Progenitor cell of endocrine pancreas (in vitro differentiated cells): Measurements from ENCODE around the gene STX11. TPM values are rescaled to one million over a fixed set of nuclear protein-coding genes. Genes with fewer than 3 reads are reported as not detected.
"Not testable (repeated sequence)": the region's sequence is repeated elsewhere in the genome, so short reads cannot be mapped to it uniquely, and the experiment has no call there.

Experiments
- DNase-seq: peaks from one replicate; pipeline ENCODE4 v3.0.0; 2021; ENCODE audit warnings: low spot score; ENCODE audit not compliant: unreplicated experiment
- H3K27ac Mint-ChIP-seq: 2 replicates; pipeline ENCODE4 v1.8.0; 2021; ENCODE audit warnings: mild to moderate bottlenecking, moderate library complexity, mixed read lengths
- H3K27me3 Mint-ChIP-seq: 2 replicates; pipeline ENCODE4 v1.8.0; 2021; ENCODE audit warnings: mixed read lengths
- H3K36me3 Mint-ChIP-seq: 2 replicates; pipeline ENCODE4 v1.8.0; 2022; ENCODE audit warnings: mixed read lengths; ENCODE audit not compliant: insufficient read depth
- H3K4me1 Mint-ChIP-seq: 2 replicates; pipeline ENCODE4 v1.8.0; 2021; ENCODE audit warnings: low read depth, mixed read lengths
- H3K4me3 Mint-ChIP-seq: 2 replicates; pipeline ENCODE4 v1.8.0; 2021; ENCODE audit warnings: low read depth, mild to moderate bottlenecking, moderate library complexity, mixed read lengths
- H3K9me3 Mint-ChIP-seq: 2 replicates; pipeline ENCODE4 v1.8.0; 2021; ENCODE audit warnings: low read depth, mixed read lengths
- CTCF ChIP-seq: fragments of 200-600 bp; sonication (generic); IDR thresholded peaks from one replicate; pipeline ENCODE4 v1.5.0; 2021; ENCODE audit warnings: antibody characterized with exemption, mild to moderate bottlenecking; ENCODE audit not compliant: unreplicated experiment
- total RNA-seq: library from RNA; stranded (reverse); gene quantifications from 2 replicates; pipeline ENCODE4 v1.2.1, GENCODE V29; 2021

STX11 gene
- total RNA-seq, 1 donor from 2014 or later = not detected

GRCh38 chr6:144176043-144176442 is 25.7 kb downstream of the STX11 start:
- H3K4me3 Mint-ChIP-seq = no peak overlapping the region
- no peaks in the 10 kb centered on the region for H3K9me3 Mint-ChIP-seq
- peaks cover 4% of the 10 kb centered on the region for H3K27me3 Mint-ChIP-seq
- no peak overlapping the region for H3K27ac Mint-ChIP-seq
- no peaks in the 10 kb centered on the region for H3K4me1 Mint-ChIP-seq
- TF ChIP-seq CTCF = no peak
- H3K36me3 Mint-ChIP-seq = no peaks in the 10 kb centered on the region
- no peak for DNase-seq

GRCh38 chr6:144177726-144178125 is 27.4 kb downstream of the STX11 start:
- Mint-ChIP-seq H3K4me3 (no peak overlapping the region), H3K36me3 (no peaks in the 10 kb centered on the region), H3K27ac (no peak overlapping the region), H3K9me3 (no peaks in the 10 kb centered on the region), H3K27me3 (peaks cover 4% of the 10 kb centered on the region), H3K4me1 (no peaks in the 10 kb centered on the region)
- TF ChIP-seq CTCF = no peak
- no peak for DNase-seq

DNA sequence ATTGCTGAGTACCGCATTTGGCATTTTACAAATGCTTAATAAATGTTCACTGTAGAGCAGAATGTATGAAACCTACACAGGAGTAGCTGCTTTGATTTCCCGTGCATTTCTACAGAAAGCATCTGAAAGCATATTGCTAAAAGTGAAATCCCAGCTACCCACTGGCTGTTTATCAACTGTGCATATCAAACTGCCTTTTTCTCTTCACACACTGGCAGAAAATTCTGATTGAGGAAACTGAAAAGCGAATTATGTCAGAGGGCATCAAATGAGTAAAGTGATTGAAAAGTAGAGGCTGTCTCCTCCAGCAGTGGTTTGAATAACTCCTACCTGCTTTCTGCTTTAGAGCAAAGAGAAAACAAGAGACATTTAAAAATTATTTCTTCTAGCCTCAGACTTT is 28.0 kb downstream of the STX11 start:
- TF ChIP-seq CTCF = no peak
- no peak for DNase-seq
- Mint-ChIP-seq H3K27ac (no peak overlapping the region), H3K4me3 (no peak overlapping the region), H3K9me3 (no peaks in the 10 kb centered on the region), H3K4me1 (no peaks in the 10 kb centered on the region), H3K27me3 (peaks cover 4% of the 10 kb centered on the region), H3K36me3 (no peaks in the 10 kb centered on the region)

DNA sequence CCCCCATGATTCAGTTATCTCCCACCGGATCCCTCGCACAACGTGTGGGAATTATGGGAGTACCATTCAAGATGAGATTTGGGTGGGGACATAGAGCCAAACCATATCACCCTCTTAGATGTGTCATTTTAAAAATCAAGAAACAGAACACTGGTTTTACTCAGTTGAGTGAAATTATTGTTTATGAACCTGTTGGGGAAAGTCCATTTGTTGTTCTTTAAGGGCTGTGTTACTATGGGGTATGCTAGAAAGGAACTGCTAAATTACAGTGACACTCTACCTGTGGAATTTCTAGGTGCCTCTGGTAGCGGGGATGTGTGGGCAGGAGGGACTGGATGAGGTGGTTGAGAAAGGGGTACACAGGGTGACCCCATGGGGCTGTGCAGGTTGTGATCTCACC is 28.9 kb downstream of the STX11 start:
- no peaks in the 10 kb centered on the region for H3K9me3 Mint-ChIP-seq
- no peak for TF ChIP-seq CTCF
- peaks cover 4% of the 10 kb centered on the region for H3K27me3 Mint-ChIP-seq
- no peaks in the 10 kb centered on the region for H3K36me3 Mint-ChIP-seq
- H3K4me3 Mint-ChIP-seq = no peak overlapping the region
- no peak for DNase-seq
- H3K4me1 Mint-ChIP-seq = peaks cover 2% of the 10 kb centered on the region
- H3K27ac Mint-ChIP-seq = no peak overlapping the region

DNA sequence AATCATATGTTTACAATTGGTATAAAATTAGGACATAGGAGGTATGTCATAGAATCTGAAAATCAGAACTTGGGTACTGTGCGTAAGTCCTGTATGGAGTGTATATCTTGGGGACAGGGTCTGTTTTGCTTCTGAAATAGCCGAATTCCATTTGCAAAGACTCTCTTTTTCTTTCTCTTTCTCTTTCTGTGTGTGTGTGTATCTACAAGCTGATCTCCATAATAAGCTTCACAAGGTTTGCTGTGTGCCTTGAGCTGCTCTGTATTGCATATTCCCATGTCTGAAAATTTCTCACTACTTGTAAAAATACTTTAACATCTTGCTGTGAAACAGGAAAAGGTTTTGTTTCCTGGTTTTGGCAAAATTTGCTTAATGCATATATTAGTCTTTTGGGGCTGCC is 29.5 kb downstream of the STX11 start:
- H3K27me3 Mint-ChIP-seq = peaks cover 4% of the 10 kb centered on the region
- H3K27ac Mint-ChIP-seq = no peak overlapping the region
- H3K4me3 Mint-ChIP-seq = no peak overlapping the region
- H3K4me1 Mint-ChIP-seq = peaks cover 2% of the 10 kb centered on the region
- H3K9me3 Mint-ChIP-seq = no peaks in the 10 kb centered on the region
- no peak for TF ChIP-seq CTCF
- H3K36me3 Mint-ChIP-seq = no peaks in the 10 kb centered on the region
- no peak for DNase-seq

GRCh38 chr6:144180354-144180753 is 30.0 kb downstream of the STX11 start:
- not testable (repeated sequence) for H3K27me3 Mint-ChIP-seq, H3K4me1 Mint-ChIP-seq, H3K27ac Mint-ChIP-seq, H3K9me3 Mint-ChIP-seq, H3K36me3 Mint-ChIP-seq, DNase-seq, H3K4me3 Mint-ChIP-seq
